ENCODE data around the gene NPL.

Gene NPL

GRCh38 chr1:182779530-182779929 is 10.0 kb upstream of the NPL start:
- DNase-seq, result no peak

GRCh38 chr1:182781841-182782586 is 7.6 kb upstream of the NPL start:
- peak; percentile 90 for DNase-seq

- no peak for DNase-seq
These were observed 7.0 kb upstream of the NPL start for GRCh38 chr1:182782587-182782913.

GRCh38 chr1:182783068-182783467 is 6.5 kb upstream of the NPL start:
- no peak for DNase-seq

GRCh38 chr1:182784556-182785171 is 4.9 kb upstream of the NPL start:
- DNase-seq, result no peak

- DNase-seq, result no peak
These were observed 4.4 kb upstream of the NPL start for GRCh38 chr1:182785181-182785580.

GRCh38 chr1:182786223-182786994 is 3.2 kb upstream of the NPL start:
- peak; percentile 84 for DNase-seq

GRCh38 chr1:182786995-182787324 is 2.6 kb upstream of the NPL start:
- no peak for DNase-seq

- no peak for DNase-seq
These were observed 2.0 kb downstream of the NPL start for GRCh38 chr1:182791281-182792179.

GRCh38 chr1:182794091-182794490 is 4.5 kb downstream of the NPL start:
- DNase-seq, result no peak

- no peak for DNase-seq
These were observed 5.2 kb downstream of the NPL start for GRCh38 chr1:182794676-182795201.

GRCh38 chr1:182795563-182796228 is 6.1 kb downstream of the NPL start:
- DNase-seq, result no peak

GRCh38 chr1:182802006-182802803 is 12.6 kb downstream of the NPL start:
- DNase-seq, result no peak

- no peak for DNase-seq
These were observed 14.3 kb downstream of the NPL start for GRCh38 chr1:182803846-182804245.

GRCh38 chr1:182806015-182806678 is 16.6 kb downstream of the NPL start:
- peak; percentile 76 for DNase-seq

GRCh38 chr1:182807907-182808306 is 18.3 kb downstream of the NPL start:
- DNase-seq, result no peak

- DNase-seq, result no peak
These were observed 19.9 kb downstream of the NPL start for GRCh38 chr1:182809414-182809957.

- DNase-seq, result no peak
These were observed 22.6 kb downstream of the NPL start for GRCh38 chr1:182811975-182812722.

GRCh38 chr1:182816863-182817262 is 27.3 kb downstream of the NPL start:
- DNase-seq, result no peak

GRCh38 chr1:182817802-182818201 is 28.2 kb downstream of the NPL start:
- DNase-seq, result no peak
